Fibroblast of lung (primary cell): ENCODE data around the gene FNTB. TPM values are rescaled to one million over a fixed set of nuclear protein-coding genes. Genes with fewer than 3 reads are reported as not detected.

Experiments used
- DNase-seq, 2 donors: peaks; one replicate each; pipeline versions ENCODE4 v3.0.0 to v3.0.0-alpha.2; 2010; ENCODE audit warnings: low read depth in 2 of 2
- H2AFZ ChIP-seq: 2 replicates; pipeline ENCODE4 v1.5.1; 2012; ENCODE audit warnings: low read length, control low read depth, inconsistent platforms
- H3K27ac ChIP-seq: 2 replicates; pipeline ENCODE4 v1.5.1; 2011; ENCODE audit warnings: low read length, control low read depth; ENCODE audit not compliant: insufficient read depth
- H3K27me3 ChIP-seq: 2 replicates; pipeline ENCODE4 v1.5.1; 2011; ENCODE audit warnings: mild to moderate bottlenecking, low read length; ENCODE audit not compliant: control insufficient read depth, insufficient read depth
- H3K36me3 ChIP-seq: 2 replicates; pipeline ENCODE4 v1.5.1; 2011; ENCODE audit warnings: low read length; ENCODE audit not compliant: control insufficient read depth, insufficient read depth
- H3K4me1 ChIP-seq: 2 replicates; pipeline ENCODE4 v1.5.1; 2011; ENCODE audit warnings: low read length; ENCODE audit not compliant: control insufficient read depth, insufficient read depth; ENCODE audit errors: extremely low read depth
- H3K4me2 ChIP-seq: 2 replicates; pipeline ENCODE4 v1.5.1; 2011; ENCODE audit warnings: low read length, control low read depth; ENCODE audit not compliant: insufficient read depth; ENCODE audit errors: extremely low read depth
- H3K4me3 ChIP-seq, 4 experiments: fragments of 200-600 bp in 1 of 4; sonication (generic) in 1 of 4; replicated peaks in 1 of 4; 2 replicates each; pipeline ENCODE4 v1.5.1; 2011 to 2016; ENCODE audit warnings: low read length in 4 of 4, low read depth in 3 of 4, mild to moderate bottlenecking in 3 of 4, control low read depth in 2 of 4, inconsistent platforms in 1 of 4, mixed read lengths in 1 of 4; ENCODE audit not compliant: insufficient read depth in 1 of 4; ENCODE audit errors: control extremely low read depth in 1 of 4
- H3K79me2 ChIP-seq: 2 replicates; pipeline ENCODE4 v1.5.1; 2012; ENCODE audit warnings: mild to moderate bottlenecking, low read length, inconsistent platforms; ENCODE audit not compliant: control insufficient read depth, insufficient read depth
- H3K9ac ChIP-seq: 2 replicates; pipeline ENCODE4 v1.5.1; 2011; ENCODE audit warnings: mild to moderate bottlenecking, low read length, control low read depth; ENCODE audit not compliant: insufficient read depth
- H3K9me3 ChIP-seq: 2 replicates; pipeline ENCODE4 v1.5.1; 2012; ENCODE audit warnings: low read depth, low read length; ENCODE audit not compliant: control insufficient read depth, insufficient read depth
- H4K20me1 ChIP-seq: 2 replicates; pipeline ENCODE4 v1.5.1; 2011; ENCODE audit warnings: low read length; ENCODE audit not compliant: control insufficient read depth, insufficient read depth; ENCODE audit errors: extremely low read depth
- CTCF ChIP-seq, 2 donors: IDR thresholded peaks in 1 of 2; conservative IDR thresholded peaks in 1 of 2; 1 replicate in 1 of 2; 2 replicates in 1 of 2; pipeline ENCODE4 v1.5.1; 2011 to 2012; ENCODE audit warnings: low read length in 2 of 2, control low read depth in 1 of 2, inconsistent platforms in 1 of 2, low read depth in 1 of 2, mild to moderate bottlenecking in 1 of 2
- EZH2 ChIP-seq: IDR thresholded peaks from 2 replicates; pipeline ENCODE4 v1.5.1; 2012; ENCODE audit warnings: low read length, control low read depth, mild to moderate bottlenecking; ENCODE audit errors: missing control alignments
- polyA plus RNA-seq, 2 donors: library from polyadenylated mRNA; depleted of rRNA in 1 of 2; stranded (reverse) in 1 of 2; unstranded in 1 of 2; fragments of >200 nt; gene quantifications; 2 replicates each; pipeline ENCODE4 v1.2.1, GENCODE V29; 2011 to 2012; ENCODE audit warnings: missing spikeins in 1 of 2
- total RNA-seq: library from RNA; depleted of rRNA; stranded (reverse); fragments of >200 nt; gene quantifications from 2 replicates; pipeline ENCODE4 v1.2.1, GENCODE V29; 2014

Gene FNTB
- total and polyA plus RNA-seq, 2 donors (not counting 1 experiment from before 2014, with no cell fraction given) = 8.8 to 13.2 TPM

GRCh38 chr14:64951291-64951690 is 35.4 kb upstream of the FNTB start:
- no peaks in the 10 kb centered on the region for H3K79me2 ChIP-seq
- no peak overlapping the region for H3K4me3 ChIP-seq
- no peak overlapping the region for H3K4me2 ChIP-seq
- no peak overlapping the region for H3K27ac ChIP-seq
- TF ChIP-seq CTCF (conservative IDR thresholded peaks at IDR 0.05 in 1 of 2, IDR thresholded peaks at IDR 0.05 in 1 of 2; ENCODE audit: low read depth in 1 of 2, low read length in 2 of 2) (no peak), EZH2 (no peak)
- no peaks in the 10 kb centered on the region for H3K36me3 ChIP-seq
- no peaks in the 10 kb centered on the region for H3K27me3 ChIP-seq
- no peaks in the 10 kb centered on the region for H3K4me1 ChIP-seq
- H3K9ac ChIP-seq = no peak overlapping the region
- H3K9me3 ChIP-seq = no peaks in the 10 kb centered on the region
- no peak overlapping the region for H2AFZ ChIP-seq
- no peak for DNase-seq
- peaks cover 1% of the 10 kb centered on the region for H4K20me1 ChIP-seq

- H3K9ac ChIP-seq = no peak overlapping the region
- H4K20me1 ChIP-seq = peaks cover 1% of the 10 kb centered on the region
- no peaks in the 10 kb centered on the region for H3K9me3 ChIP-seq
- no peak overlapping the region for H2AFZ ChIP-seq
- H3K79me2 ChIP-seq = no peaks in the 10 kb centered on the region
- no peak overlapping the region for H3K27ac ChIP-seq
- H3K4me1 ChIP-seq = no peaks in the 10 kb centered on the region
- no peaks in the 10 kb centered on the region for H3K27me3 ChIP-seq
- H3K36me3 ChIP-seq = no peaks in the 10 kb centered on the region
- no peak overlapping the region for H3K4me3 ChIP-seq
- no peak overlapping the region for H3K4me2 ChIP-seq
- TF ChIP-seq EZH2 = no peak
- TF ChIP-seq CTCF (conservative IDR thresholded peaks at IDR 0.05 in 1 of 2, IDR thresholded peaks at IDR 0.05 in 1 of 2; ENCODE audit: low read depth in 1 of 2, low read length in 2 of 2) = no peak
- no peak for DNase-seq
These were observed 35.0 kb upstream of the FNTB start for GRCh38 chr14:64951724-64952123.

- H3K9ac ChIP-seq = no peak overlapping the region
- no peak overlapping the region for H2AFZ ChIP-seq
- no peaks in the 10 kb centered on the region for H3K79me2 ChIP-seq
- H4K20me1 ChIP-seq = peaks cover 1% of the 10 kb centered on the region
- H3K27ac ChIP-seq = no peak overlapping the region
- H3K4me3 ChIP-seq = no peak overlapping the region
- H3K9me3 ChIP-seq = no peaks in the 10 kb centered on the region
- H3K27me3 ChIP-seq = no peaks in the 10 kb centered on the region
- TF ChIP-seq EZH2 = no peak
- peak in 1 of 2 donors; percentile 2 for TF ChIP-seq CTCF (conservative IDR thresholded peaks at IDR 0.05 in 1 of 2, IDR thresholded peaks at IDR 0.05 in 1 of 2; ENCODE audit: low read depth in 1 of 2, low read length in 2 of 2)
- no peaks in the 10 kb centered on the region for H3K4me1 ChIP-seq
- no peaks in the 10 kb centered on the region for H3K36me3 ChIP-seq
- no peak for DNase-seq
- H3K4me2 ChIP-seq = no peak overlapping the region
These were observed 33.9 kb upstream of the FNTB start for GRCh38 chr14:64952598-64953309.
